ENCODE data around the gene DLEU7.

DNA sequence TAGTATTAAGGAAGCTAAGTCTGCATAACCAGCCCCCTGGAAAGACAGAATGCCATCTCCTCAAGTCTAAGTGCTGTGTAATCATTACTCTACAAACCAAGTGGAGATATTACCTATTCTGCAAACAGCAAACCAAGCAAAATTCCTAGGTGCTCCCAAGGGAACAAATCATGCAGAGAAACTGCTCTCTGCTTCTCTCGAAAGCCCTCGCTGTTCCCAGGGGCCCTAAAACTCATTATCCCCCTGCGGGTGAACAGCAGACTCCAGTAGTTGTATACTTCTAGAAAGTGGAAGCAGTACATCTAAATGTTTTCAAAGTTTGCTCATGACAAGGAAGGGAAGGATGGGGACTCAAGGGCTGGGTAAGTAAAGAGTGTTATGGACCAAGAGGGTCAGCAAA, 3.2 kb downstream of the DLEU7 start:
- TF ChIP-seq, protein P1, sequence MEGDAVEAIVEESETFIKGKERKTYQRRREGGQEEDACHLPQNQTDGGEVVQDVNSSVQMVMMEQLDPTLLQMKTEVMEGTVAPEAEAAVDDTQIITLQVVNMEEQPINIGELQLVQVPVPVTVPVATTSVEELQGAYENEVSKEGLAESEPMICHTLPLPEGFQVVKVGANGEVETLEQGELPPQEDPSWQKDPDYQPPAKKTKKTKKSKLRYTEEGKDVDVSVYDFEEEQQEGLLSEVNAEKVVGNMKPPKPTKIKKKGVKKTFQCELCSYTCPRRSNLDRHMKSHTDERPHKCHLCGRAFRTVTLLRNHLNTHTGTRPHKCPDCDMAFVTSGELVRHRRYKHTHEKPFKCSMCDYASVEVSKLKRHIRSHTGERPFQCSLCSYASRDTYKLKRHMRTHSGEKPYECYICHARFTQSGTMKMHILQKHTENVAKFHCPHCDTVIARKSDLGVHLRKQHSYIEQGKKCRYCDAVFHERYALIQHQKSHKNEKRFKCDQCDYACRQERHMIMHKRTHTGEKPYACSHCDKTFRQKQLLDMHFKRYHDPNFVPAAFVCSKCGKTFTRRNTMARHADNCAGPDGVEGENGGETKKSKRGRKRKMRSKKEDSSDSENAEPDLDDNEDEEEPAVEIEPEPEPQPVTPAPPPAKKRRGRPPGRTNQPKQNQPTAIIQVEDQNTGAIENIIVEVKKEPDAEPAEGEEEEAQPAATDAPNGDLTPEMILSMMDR (IDR thresholded peaks at IDR 0.05): no peak
- no peak for TF ChIP-seq POLR2A (IDR thresholded peaks at IDR 0.05)
